CD14-positive monocyte (primary cell): Measurements from ENCODE around the gene PRM2. TPM values are rescaled to one million over a fixed set of nuclear protein-coding genes. Genes with fewer than 3 reads are reported as not detected.

Source experiments
- DNase-seq, 3 donors: peaks; one replicate each; pipeline ENCODE4 v3.0.0-alpha.2; 2011 to 2022
- H2AFZ ChIP-seq: 2 replicates; pipeline ENCODE4 v1.6.0; 2012; ENCODE audit warnings: mild to moderate bottlenecking, low read depth, low read length, inconsistent platforms; ENCODE audit not compliant: insufficient read depth, poor library complexity, severe bottlenecking
- H3K27ac ChIP-seq, 2 donors: 1 replicate in 1 of 2; 2 replicates in 1 of 2; pipeline ENCODE4 v1.5.1; 2012 to 2013; ENCODE audit warnings: low read length in 2 of 2, control low read depth in 1 of 2, inconsistent platforms in 1 of 2, low read depth in 1 of 2, mild to moderate bottlenecking in 1 of 2
- H3K27me3 ChIP-seq, 2 donors: one replicate each; pipeline versions ENCODE4 v1.6.0 to v1.6.1; 2011 to 2013; ENCODE audit warnings: low read length in 2 of 2; ENCODE audit not compliant: control insufficient read depth in 2 of 2, insufficient read depth in 2 of 2
- H3K36me3 ChIP-seq, 2 donors: replicated peaks in 1 of 2; 1 replicate in 1 of 2; 2 replicates in 1 of 2; pipeline versions ENCODE4 v1.5.1 to v1.6.1; 2012 to 2013; ENCODE audit warnings: low read length in 2 of 2, control low read depth in 1 of 2, inconsistent platforms in 1 of 2, mild to moderate bottlenecking in 1 of 2; ENCODE audit not compliant: insufficient read depth in 2 of 2, control insufficient read depth in 1 of 2
- H3K4me1 ChIP-seq, 2 donors: 1 replicate in 1 of 2; 2 replicates in 1 of 2; pipeline versions ENCODE4 v1.5.1 to v1.6.1; 2012 to 2013; ENCODE audit warnings: low read length in 2 of 2, control low read depth in 1 of 2, inconsistent platforms in 1 of 2, mild to moderate bottlenecking in 1 of 2, moderate library complexity in 1 of 2; ENCODE audit not compliant: insufficient read depth in 2 of 2, control insufficient read depth in 1 of 2
- H3K4me2 ChIP-seq: replicated peaks from 2 replicates; pipeline ENCODE3; 2012; ENCODE audit warnings: low read length, moderate library complexity, mild to moderate bottlenecking; ENCODE audit not compliant: poor library complexity, severe bottlenecking; ENCODE audit errors: extremely low read depth
- H3K4me3 ChIP-seq, 3 experiments: fragments of 200-600 bp in 1 of 3; sonication (generic) in 1 of 3; replicated peaks in 1 of 3; 1 replicate in 2 of 3; 2 replicates in 1 of 3; pipeline ENCODE4 v1.5.1; 2011 to 2013; ENCODE audit warnings: low read length in 3 of 3, mild to moderate bottlenecking in 3 of 3, control low read depth in 2 of 3, low read depth in 2 of 3, inconsistent platforms in 1 of 3, moderate library complexity in 1 of 3
- H3K79me2 ChIP-seq: 2 replicates; pipeline ENCODE4 v1.6.0; 2012; ENCODE audit warnings: mild to moderate bottlenecking, control low read depth, inconsistent platforms, low read length, moderate library complexity; ENCODE audit not compliant: insufficient read depth
- H3K9ac ChIP-seq: 2 replicates; pipeline ENCODE4 v1.6.0; 2017; ENCODE audit warnings: low read length, mild to moderate bottlenecking; ENCODE audit not compliant: insufficient read depth, poor library complexity, severe bottlenecking
- H3K9me3 ChIP-seq, 2 donors: replicated peaks in 1 of 2; 1 replicate in 1 of 2; 2 replicates in 1 of 2; pipeline versions ENCODE4 v1.5.1 to v1.6.1; 2012 to 2013; ENCODE audit warnings: low read length in 2 of 2, control low read depth in 1 of 2; ENCODE audit not compliant: control insufficient read depth in 1 of 2, insufficient read depth in 1 of 2
- H4K20me1 ChIP-seq: 2 replicates; pipeline ENCODE4 v1.6.0; 2012; ENCODE audit warnings: mild to moderate bottlenecking, low read length, control low read depth, moderate library complexity; ENCODE audit not compliant: insufficient read depth
- H3K27ac Mint-ChIP-seq, 7 donors: one replicate each; pipeline ENCODE4 v1.8.0; 2020; ENCODE audit warnings: mild to moderate bottlenecking in 7 of 7, mixed read lengths in 7 of 7, moderate library complexity in 6 of 7, inconsistent platforms in 2 of 7
- H3K27me3 Mint-ChIP-seq, 3 donors: one replicate each; pipeline ENCODE4 v1.8.0; 2021 to 2022; ENCODE audit warnings: low read depth in 3 of 3, mild to moderate bottlenecking in 3 of 3, mixed read lengths in 3 of 3, moderate library complexity in 3 of 3, inconsistent platforms in 1 of 3
- H3K36me3 Mint-ChIP-seq, 2 donors: one replicate each; pipeline ENCODE4 v1.8.0; 2020; ENCODE audit warnings: mixed read lengths in 2 of 2, inconsistent platforms in 1 of 2, mild to moderate bottlenecking in 1 of 2
- H3K4me1 Mint-ChIP-seq: one replicate; pipeline ENCODE4 v1.8.0; 2020; ENCODE audit warnings: mild to moderate bottlenecking, mixed read lengths
- H3K4me3 Mint-ChIP-seq, 2 donors: one replicate each; pipeline ENCODE4 v1.8.0; 2020; ENCODE audit warnings: mild to moderate bottlenecking in 2 of 2, mixed read lengths in 2 of 2, moderate library complexity in 1 of 2
- H3K9me3 Mint-ChIP-seq, 7 donors: one replicate each; pipeline ENCODE4 v1.8.0; 2020 to 2022; ENCODE audit warnings: mixed read lengths in 7 of 7, mild to moderate bottlenecking in 6 of 7, moderate library complexity in 6 of 7, inconsistent platforms in 2 of 7
- WGBS: methylation state at CpG from one replicate; pipeline ENCODE4 v1.1.5; 2013; ENCODE audit warnings: missing lambda C conversion rate; ENCODE audit not compliant: insufficient coverage; 5-methylcytosine and 5-hydroxymethylcytosine counted together
- intact Hi-C, 2 donors: fragments of 100-400 bp; cut with micrococcal nuclease; formaldehyde crosslinking; loops; one replicate each; pipeline versions ENCODE4 v1.15.0 to v1.15.1; 2023
- polyA plus RNA-seq, 3 donors: library from polyadenylated mRNA; depleted of rRNA in 1 of 3; unstranded in 2 of 3; stranded (reverse) in 1 of 3; fragments of 300-500 nt in 2 of 3; fragments of >200 nt in 1 of 3; fragmentation: Illumina TruSeq in 2 of 3; gene quantifications; 1 replicate in 2 of 3; 2 replicates in 1 of 3; pipeline ENCODE4 v1.2.3, GENCODE V29; 2012 to 2021
- TF ChIP-seq, protein P1 (sequence below): fragments of 200-600 bp; IDR thresholded peaks from one replicate; pipeline ENCODE4 v1.8.0; 2022; ENCODE audit warnings: antibody characterized with exemption, mild to moderate bottlenecking

Gene PRM2
- polyA plus RNA-seq, 3 donors, result not detected

DNA sequence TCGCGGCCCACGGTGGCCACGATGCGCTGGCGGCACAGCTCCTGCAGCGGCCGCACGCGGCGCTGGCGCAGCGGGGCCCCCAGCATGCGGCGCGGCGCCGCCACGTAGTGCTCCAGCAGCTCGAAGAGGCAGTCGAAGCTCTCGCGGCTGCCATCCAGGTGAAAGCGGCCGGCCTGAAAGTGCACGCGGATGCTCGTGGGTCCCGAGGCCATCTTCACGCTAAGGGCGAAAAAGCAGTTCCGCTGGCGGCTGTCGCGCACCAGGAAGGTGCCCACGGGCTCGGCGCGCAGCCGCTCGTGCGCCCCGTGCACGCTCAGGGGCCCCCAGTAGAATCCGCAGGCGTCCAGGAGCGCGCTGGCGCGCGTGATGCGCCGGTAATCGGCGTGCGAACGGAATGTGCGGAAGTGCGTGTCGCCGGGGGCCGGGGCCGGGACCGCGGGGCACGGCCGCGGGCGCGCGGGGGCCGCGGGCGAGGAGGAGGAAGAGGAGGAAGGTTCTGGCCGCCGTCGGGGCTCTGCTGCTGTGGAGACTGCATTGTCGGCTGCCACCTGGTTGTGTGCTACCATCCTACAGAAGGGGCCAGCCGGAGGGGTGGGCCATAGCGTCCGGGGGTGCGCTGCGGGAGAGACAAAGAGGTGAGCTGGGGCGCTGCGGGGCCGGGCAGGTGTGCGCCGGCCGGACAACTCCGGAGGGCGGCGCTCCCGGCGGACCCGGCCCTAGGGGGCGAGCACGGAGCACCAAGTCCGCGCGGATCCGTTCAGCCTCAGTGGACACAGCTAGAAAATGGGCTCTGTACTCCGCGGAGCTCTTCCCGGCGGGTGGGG, 21.2 kb downstream of the PRM2 start:
- Histone ChIP-seq H3K4me2 (peak overlapping the region; percentile 89), H3K27me3 (peaks cover 0 to 23% of the 10 kb centered on the region in 2 donors), H3K4me3 (peak overlapping the region; percentile 32 to 96 (median 69)), H3K9ac (peak overlapping the region; percentile 86), H3K36me3 (no peaks in the 10 kb centered on the region), H3K79me2 (no peaks in the 10 kb centered on the region), H4K20me1 (peaks cover 3% of the 10 kb centered on the region), H3K4me1 (peaks cover 30 to 44% of the 10 kb centered on the region in 2 donors), H3K9me3 (no peaks in the 10 kb centered on the region), H2AFZ (peak overlapping the region; percentile 90), H3K27ac (no peak overlapping the region)
- H3K4me1 Mint-ChIP-seq, result peaks cover 38% of the 10 kb centered on the region
- peaks cover 5% of the 10 kb centered on the region in 2 donors for H3K36me3 Mint-ChIP-seq
- 2% methylated on average over 104 of the region's 105 CpGs for whole genome bisulfite sequencing
- peak; percentile 26 to 42 (median 38) for DNase-seq
- peak overlapping the region in 1 of 7 donors; percentile 54 for H3K27ac Mint-ChIP-seq
- H3K9me3 Mint-ChIP-seq, result peaks cover 0 to 3% (median 0%) of the 10 kb centered on the region in 7 donors
- peaks cover 31 to 65% (median 47%) of the 10 kb centered on the region in 3 donors for H3K27me3 Mint-ChIP-seq
- peak overlapping the region; percentile 78 to 89 for H3K4me3 Mint-ChIP-seq
- TF ChIP-seq, protein P1, sequence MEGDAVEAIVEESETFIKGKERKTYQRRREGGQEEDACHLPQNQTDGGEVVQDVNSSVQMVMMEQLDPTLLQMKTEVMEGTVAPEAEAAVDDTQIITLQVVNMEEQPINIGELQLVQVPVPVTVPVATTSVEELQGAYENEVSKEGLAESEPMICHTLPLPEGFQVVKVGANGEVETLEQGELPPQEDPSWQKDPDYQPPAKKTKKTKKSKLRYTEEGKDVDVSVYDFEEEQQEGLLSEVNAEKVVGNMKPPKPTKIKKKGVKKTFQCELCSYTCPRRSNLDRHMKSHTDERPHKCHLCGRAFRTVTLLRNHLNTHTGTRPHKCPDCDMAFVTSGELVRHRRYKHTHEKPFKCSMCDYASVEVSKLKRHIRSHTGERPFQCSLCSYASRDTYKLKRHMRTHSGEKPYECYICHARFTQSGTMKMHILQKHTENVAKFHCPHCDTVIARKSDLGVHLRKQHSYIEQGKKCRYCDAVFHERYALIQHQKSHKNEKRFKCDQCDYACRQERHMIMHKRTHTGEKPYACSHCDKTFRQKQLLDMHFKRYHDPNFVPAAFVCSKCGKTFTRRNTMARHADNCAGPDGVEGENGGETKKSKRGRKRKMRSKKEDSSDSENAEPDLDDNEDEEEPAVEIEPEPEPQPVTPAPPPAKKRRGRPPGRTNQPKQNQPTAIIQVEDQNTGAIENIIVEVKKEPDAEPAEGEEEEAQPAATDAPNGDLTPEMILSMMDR, result no peak
- intact Hi-C loops, result loop anchor here (1.0 to 10.0 kb wide), 5 partner anchors 50 to 283 kb away; partner anchors contain the start of gene RMI2 (in 1 of the 2)

DNA sequence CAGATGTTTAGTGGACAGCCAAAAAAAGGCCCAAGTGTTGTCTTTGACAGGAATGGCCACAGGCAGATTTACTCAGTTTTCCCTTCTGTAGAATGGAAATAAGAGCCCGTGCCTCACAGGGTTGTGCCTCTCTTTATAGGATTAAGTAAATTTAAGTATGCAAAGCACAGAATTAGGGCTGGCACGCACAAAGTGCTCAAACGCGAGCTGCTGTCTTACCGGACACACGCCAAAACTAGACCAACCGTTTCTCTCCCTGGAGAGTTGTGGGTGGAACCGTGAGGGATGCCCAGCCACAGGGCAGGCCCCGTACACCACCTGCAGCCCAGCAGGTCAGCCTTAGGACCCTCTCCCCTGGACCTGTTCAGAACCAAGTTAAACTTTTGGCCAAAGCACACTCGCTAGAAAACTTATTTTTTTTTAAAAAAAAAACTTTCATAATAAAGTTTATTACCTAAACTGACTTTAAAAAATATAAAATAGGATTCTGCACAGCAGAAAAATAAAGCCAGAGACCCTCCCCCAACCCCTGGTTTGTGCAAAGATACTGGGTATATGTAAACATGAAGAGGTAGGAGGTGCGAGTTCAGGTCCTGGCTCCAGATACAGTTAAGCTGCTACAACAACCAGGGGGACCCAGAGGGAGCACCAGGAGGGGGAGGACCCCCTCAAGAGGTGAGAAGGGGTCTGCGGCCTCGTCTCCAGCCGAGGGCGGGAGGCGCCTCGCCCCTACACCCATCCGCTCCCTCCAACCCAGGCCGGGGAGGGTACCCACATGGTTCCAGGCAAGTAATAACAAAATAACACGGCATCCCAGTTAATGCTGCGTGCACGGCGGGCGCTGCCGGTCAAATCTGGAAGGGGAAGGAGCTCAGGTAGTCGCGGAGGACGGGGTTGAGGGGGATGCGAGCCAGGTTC, 22.0 kb downstream of the PRM2 start:
- 66% methylated on average over 12 of the region's 29 CpGs for whole genome bisulfite sequencing
- Mint-ChIP-seq H3K4me3 (peak overlapping the region; percentile 67 to 78), H3K36me3 (peaks cover 5% of the 10 kb centered on the region in 2 donors), H3K9me3 (peaks cover 0 to 3% (median 0%) of the 10 kb centered on the region in 7 donors), H3K27me3 (peaks cover 26 to 56% (median 39%) of the 10 kb centered on the region in 3 donors), H3K27ac (no peak overlapping the region), H3K4me1 (peaks cover 36% of the 10 kb centered on the region)
- no peaks in the 10 kb centered on the region for H3K36me3 ChIP-seq
- H3K27me3 ChIP-seq, result peaks cover 0 to 23% of the 10 kb centered on the region in 2 donors
- no peaks in the 10 kb centered on the region for H3K79me2 ChIP-seq
- H3K27ac ChIP-seq, result no peak overlapping the region
- DNase-seq, result no peak
- H3K4me3 ChIP-seq, result peak overlapping the region in 1 of 3 experiments; percentile 96
- peaks cover 30 to 42% of the 10 kb centered on the region in 2 donors for H3K4me1 ChIP-seq
- intact Hi-C loops, result loop anchor here in 1 of 2 donors (10.0 kb wide), 1 partner anchor 49 kb away; no protein-coding TSS in a partner anchor
- H2AFZ ChIP-seq, result peak overlapping the region; percentile 90
- H4K20me1 ChIP-seq, result peaks cover 3% of the 10 kb centered on the region
- H3K9ac ChIP-seq, result peak overlapping the region; percentile 86
- no peaks in the 10 kb centered on the region for H3K9me3 ChIP-seq
- H3K4me2 ChIP-seq, result peak overlapping the region; percentile 89
- TF ChIP-seq, protein P1, result no peak
